ENCODE data around the gene UTP25. TPM values are rescaled to one million over a fixed set of nuclear protein-coding genes. Genes with fewer than 3 reads are reported as not detected.

UTP25 gene
- total RNA-seq, 3 donors from 2014 or later = 16.9 to 18.6 (median 17.7) TPM

GRCh38 chr1:209817691-209818090, 10.1 kb upstream of the UTP25 start:
- Mint-ChIP-seq H3K9me3 (no peaks in the 10 kb centered on the region), H3K36me3 (ENCODE audit: insufficient read depth) (no peaks in the 10 kb centered on the region), H3K4me1 (ENCODE audit: low read depth) (peaks cover 16% of the 10 kb centered on the region), H3K4me3 (no peak overlapping the region), H3K27me3 (ENCODE audit: low read depth) (peaks cover 10% of the 10 kb centered on the region)
- ATAC-seq (no peak), DNase-seq (no peak)

- H3K4me3 Mint-ChIP-seq = no peak overlapping the region
- no peak for DNase-seq
- no peaks in the 10 kb centered on the region for H3K9me3 Mint-ChIP-seq
- H3K4me1 Mint-ChIP-seq (ENCODE audit: low read depth) = peaks cover 22% of the 10 kb centered on the region
- H3K36me3 Mint-ChIP-seq (ENCODE audit: insufficient read depth) = no peaks in the 10 kb centered on the region
- no peak for ATAC-seq
- H3K27me3 Mint-ChIP-seq (ENCODE audit: low read depth) = peaks cover 14% of the 10 kb centered on the region
Observed at GRCh38 chr1:209819058-209819457, 8.7 kb upstream of the UTP25 start.

- no peak for ATAC-seq
- Mint-ChIP-seq H3K27me3 (ENCODE audit: low read depth) (peaks cover 14% of the 10 kb centered on the region), H3K4me1 (ENCODE audit: low read depth) (peaks cover 11% of the 10 kb centered on the region)
Observed at GRCh38 chr1:209820986-209821385, 6.8 kb upstream of the UTP25 start.

GRCh38 chr1:209822706-209823105, 5.1 kb upstream of the UTP25 start:
- Mint-ChIP-seq H3K4me1 (ENCODE audit: low read depth) (peaks cover 16% of the 10 kb centered on the region), H3K4me3 (no peak overlapping the region), H3K27me3 (ENCODE audit: low read depth) (peaks cover 14% of the 10 kb centered on the region), H3K9me3 (no peaks in the 10 kb centered on the region), H3K36me3 (ENCODE audit: insufficient read depth) (no peaks in the 10 kb centered on the region)
- ATAC-seq (no peak), DNase-seq (no peak)

More at GRCh38 chr1:209820986-209821385, 6.8 kb upstream of the UTP25 start:
- no peaks in the 10 kb centered on the region for H3K9me3 Mint-ChIP-seq
- no peak for DNase-seq
- H3K4me3 Mint-ChIP-seq = no peak overlapping the region
- no peaks in the 10 kb centered on the region for H3K36me3 Mint-ChIP-seq (ENCODE audit: insufficient read depth)

GRCh38 chr1:209823143-209824041, 4.4 kb upstream of the UTP25 start:
- Mint-ChIP-seq H3K27me3 (ENCODE audit: low read depth) (peaks cover 14% of the 10 kb centered on the region), H3K36me3 (ENCODE audit: insufficient read depth) (no peaks in the 10 kb centered on the region), H3K4me3 (no peak overlapping the region), H3K4me1 (ENCODE audit: low read depth) (peaks cover 17% of the 10 kb centered on the region), H3K9me3 (no peaks in the 10 kb centered on the region)
- peak in 1 of 2 donors; percentile 32 for ATAC-seq
- no peak for DNase-seq

GRCh38 chr1:209825591-209826434, 2.0 kb upstream of the UTP25 start:
- Mint-ChIP-seq H3K9me3 (no peaks in the 10 kb centered on the region), H3K4me1 (ENCODE audit: low read depth) (peaks cover 35% of the 10 kb centered on the region), H3K27me3 (ENCODE audit: low read depth) (peaks cover 14% of the 10 kb centered on the region), H3K4me3 (no peak overlapping the region), H3K36me3 (ENCODE audit: insufficient read depth) (peaks cover 7% of the 10 kb centered on the region)
- DNase-seq = no peak
- ATAC-seq = no peak

- no peaks in the 10 kb centered on the region for H3K27me3 Mint-ChIP-seq (ENCODE audit: low read depth)
- H3K9me3 Mint-ChIP-seq = no peaks in the 10 kb centered on the region
- peaks cover 41% of the 10 kb centered on the region for H3K4me1 Mint-ChIP-seq (ENCODE audit: low read depth)
- peaks cover 35% of the 10 kb centered on the region for H3K36me3 Mint-ChIP-seq (ENCODE audit: insufficient read depth)
- DNase-seq = no peak
- ATAC-seq = no peak
- H3K4me3 Mint-ChIP-seq = peak overlapping the region; percentile 95
Observed at GRCh38 chr1:209829716-209830115, 1.9 kb downstream of the UTP25 start.

- Mint-ChIP-seq H3K27me3 (ENCODE audit: low read depth) (no peaks in the 10 kb centered on the region), H3K4me1 (ENCODE audit: low read depth) (peaks cover 49% of the 10 kb centered on the region), H3K4me3 (peak overlapping the region; percentile 1), H3K36me3 (ENCODE audit: insufficient read depth) (peaks cover 43% of the 10 kb centered on the region), H3K9me3 (no peaks in the 10 kb centered on the region)
- ATAC-seq (no peak), DNase-seq (no peak)
Observed at GRCh38 chr1:209830722-209831121, 3.0 kb downstream of the UTP25 start.

- Mint-ChIP-seq H3K36me3 (ENCODE audit: insufficient read depth) (peaks cover 47% of the 10 kb centered on the region), H3K9me3 (no peaks in the 10 kb centered on the region), H3K4me1 (ENCODE audit: low read depth) (peaks cover 56% of the 10 kb centered on the region), H3K4me3 (no peak overlapping the region), H3K27me3 (ENCODE audit: low read depth) (no peaks in the 10 kb centered on the region)
- ATAC-seq (no peak), DNase-seq (no peak)
Observed at GRCh38 chr1:209831615-209832014, 3.8 kb downstream of the UTP25 start.

- no peak for DNase-seq
- Mint-ChIP-seq H3K9me3 (no peaks in the 10 kb centered on the region), H3K36me3 (ENCODE audit: insufficient read depth) (peaks cover 71% of the 10 kb centered on the region), H3K27me3 (ENCODE audit: low read depth) (no peaks in the 10 kb centered on the region), H3K4me1 (ENCODE audit: low read depth) (peaks cover 51% of the 10 kb centered on the region), H3K4me3 (no peak overlapping the region)
- peak; percentile 23 to 61 for ATAC-seq
Observed at GRCh38 chr1:209835782-209836298, 8.1 kb downstream of the UTP25 start.

GRCh38 chr1:209837671-209838070, 9.9 kb downstream of the UTP25 start:
- Mint-ChIP-seq H3K4me3 (no peak overlapping the region), H3K27me3 (ENCODE audit: low read depth) (no peaks in the 10 kb centered on the region), H3K4me1 (ENCODE audit: low read depth) (peaks cover 50% of the 10 kb centered on the region), H3K36me3 (ENCODE audit: insufficient read depth) (peaks cover 71% of the 10 kb centered on the region), H3K9me3 (no peaks in the 10 kb centered on the region)
- no peak for ATAC-seq
- no peak for DNase-seq

GRCh38 chr1:209838537-209838936, 10.8 kb downstream of the UTP25 start:
- H3K9me3 Mint-ChIP-seq = no peaks in the 10 kb centered on the region

GRCh38 chr1:209839875-209840546, 12.2 kb downstream of the UTP25 start:
- ATAC-seq (peak; percentile 79 to 86), DNase-seq (no peak)
- peak overlapping the region; percentile 10 for H3K4me3 Mint-ChIP-seq
- peaks cover 40% of the 10 kb centered on the region for H3K4me1 Mint-ChIP-seq (ENCODE audit: low read depth)
- H3K36me3 Mint-ChIP-seq (ENCODE audit: insufficient read depth) = peaks cover 62% of the 10 kb centered on the region
- no peaks in the 10 kb centered on the region for H3K9me3 Mint-ChIP-seq
- H3K27me3 Mint-ChIP-seq (ENCODE audit: low read depth) = no peaks in the 10 kb centered on the region

More at GRCh38 chr1:209838537-209838936, 10.8 kb downstream of the UTP25 start:
- no peak overlapping the region for H3K4me3 Mint-ChIP-seq
- H3K4me1 Mint-ChIP-seq (ENCODE audit: low read depth) = peaks cover 50% of the 10 kb centered on the region
- no peak for DNase-seq
- H3K27me3 Mint-ChIP-seq (ENCODE audit: low read depth) = no peaks in the 10 kb centered on the region
- H3K36me3 Mint-ChIP-seq (ENCODE audit: insufficient read depth) = peaks cover 70% of the 10 kb centered on the region
- ATAC-seq = no peak

GRCh38 chr1:209840611-209841010, 12.8 kb downstream of the UTP25 start:
- Mint-ChIP-seq H3K9me3 (no peaks in the 10 kb centered on the region), H3K4me3 (no peak overlapping the region), H3K36me3 (ENCODE audit: insufficient read depth) (peaks cover 56% of the 10 kb centered on the region), H3K27me3 (ENCODE audit: low read depth) (no peaks in the 10 kb centered on the region), H3K4me1 (ENCODE audit: low read depth) (peaks cover 35% of the 10 kb centered on the region)
- no peak for DNase-seq
- no peak for ATAC-seq

All from activated T-cell treated with anti-CD3 and anti-CD28 coated beads, Interleukin-2, amount 50 U/mL, for 4 hours (primary cell).